Activated CD8-positive, alpha-beta memory T cell treated with anti-CD3 and anti-CD28 coated beads, Interleukin-2, amount 10 ng/mL, durations not matched to agents 7 days and 5 days (primary cell): ENCODE results near the gene F8A3. TPM values are rescaled to one million over a fixed set of nuclear protein-coding genes. Genes with fewer than 3 reads are reported as not detected.

Source experiments
- microRNA-seq: library from miRNA; unstranded; fragments of <30 nt; microRNA quantifications from one replicate; pipeline ENCODE4 v1.2.0, GENCODE V29; 2022
- total RNA-seq, 2 experiments: library from RNA; stranded (reverse); gene quantifications; one replicate each; pipeline ENCODE4 v1.2.3, GENCODE V29; 2021

F8A3 gene
- total RNA-seq, 2 experiments from 2014 or later = 10.5 to 10.8 TPM

Small RNA genes lying within 50 kb of the gene (microRNA-seq; reads per million reads assigned to microRNA genes)
- not detected for gene MIR1184-3

Other genes starting within 250 kb of the F8A3 start
- gene VBP1, start 242.2 kb downstream of the F8A3 start, total RNA-seq = 10 to 100 TPM; 54.1 to 68.9 TPM
- gene RAB39B, start 194.1 kb downstream of the F8A3 start, total RNA-seq = 10 to 100 TPM in 1 of 2 experiments, 1 to 10 TPM in 1; 9.4 to 12.9 TPM
- 1 to 10 TPM in 1 of 2 experiments, under 1 TPM in 1; 0.35 to 1.0 TPM for gene CLIC2, start 124.0 kb downstream of the F8A3 start, total RNA-seq
- gene F8A2, start 76.5 kb downstream of the F8A3 start, total RNA-seq = not detected
- under 1 TPM; 0.30 to 0.32 TPM for gene SPRY3, start 154.0 kb upstream of the F8A3 start, total RNA-seq
- gene TMLHE, start 154.3 kb upstream of the F8A3 start, total RNA-seq = 10 to 100 TPM in 1 of 2 experiments, 1 to 10 TPM in 1; 9.2 to 13.5 TPM